HG02852 (cell line): ENCODE measurements around the gene PPP1CC.
"Not testable (repeated sequence)": the region's sequence is repeated elsewhere in the genome, so short reads cannot be mapped to it uniquely, and the experiment has no call there.

Experiments
- ATAC-seq: cut with Tn5 transposase; IDR thresholded peaks from one replicate; pipeline ENCODE4 v1.9.1; 2021; ENCODE audit warnings: mild to moderate bottlenecking, moderate library complexity; ENCODE audit not compliant: unreplicated experiment

Gene PPP1CC

GRCh38 chr12:110742718-110743570 is at the start of gene PPP1CC:
Gene PPP1CC, minus strand, starts transcription at chr12:110742891. Its CDS starts 184 bp downstream, at chr12:110742707.
- peak; percentile 74 for ATAC-seq

DNA sequence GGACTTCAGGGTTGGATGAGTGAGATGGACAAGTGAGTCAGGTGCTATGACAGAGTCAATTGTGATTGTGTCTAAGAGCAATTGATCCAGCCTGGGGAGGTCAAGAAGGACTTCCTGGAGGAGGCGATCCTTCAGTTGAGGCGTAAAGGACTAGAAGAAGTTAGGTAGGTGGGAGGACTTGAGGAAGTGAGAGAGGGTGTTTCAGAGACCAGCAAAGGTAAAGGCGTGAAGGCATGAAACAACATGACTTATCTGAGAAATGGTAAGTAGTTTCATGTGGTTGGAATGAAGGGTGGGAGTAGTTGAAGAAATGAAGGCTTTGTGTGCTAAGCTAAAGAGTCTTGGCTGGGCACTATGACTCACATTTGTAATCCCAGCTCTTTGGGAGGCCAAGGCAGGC is 48.9 kb upstream of the PPP1CC start:
- peak; percentile 47 for ATAC-seq

DNA sequence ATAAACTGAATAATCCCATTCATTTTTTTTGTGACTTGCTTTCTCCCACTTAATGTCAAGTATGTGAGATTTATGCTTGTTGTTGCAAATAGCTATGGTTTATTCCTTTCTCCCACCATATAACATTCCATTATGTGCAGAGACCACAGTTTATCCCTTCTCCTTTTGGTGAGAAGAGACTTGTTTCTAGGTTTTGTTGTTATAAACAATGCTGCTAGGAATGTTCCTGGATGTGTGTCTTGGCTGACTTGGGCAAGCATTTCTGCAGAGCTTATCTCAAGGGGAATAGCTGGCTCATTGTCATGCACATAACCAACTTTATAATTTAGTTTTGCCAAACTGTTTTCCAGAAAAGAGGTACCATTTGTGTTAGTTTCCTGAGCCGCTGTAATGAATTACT is 47.6 kb upstream of the PPP1CC start:
- ATAC-seq, result no peak

GRCh38 chr12:110786012-110786411 is 43.3 kb upstream of the PPP1CC start:
- no peak for ATAC-seq

GRCh38 chr12:110785240-110785639 is 42.5 kb upstream of the PPP1CC start:
- no peak for ATAC-seq

DNA sequence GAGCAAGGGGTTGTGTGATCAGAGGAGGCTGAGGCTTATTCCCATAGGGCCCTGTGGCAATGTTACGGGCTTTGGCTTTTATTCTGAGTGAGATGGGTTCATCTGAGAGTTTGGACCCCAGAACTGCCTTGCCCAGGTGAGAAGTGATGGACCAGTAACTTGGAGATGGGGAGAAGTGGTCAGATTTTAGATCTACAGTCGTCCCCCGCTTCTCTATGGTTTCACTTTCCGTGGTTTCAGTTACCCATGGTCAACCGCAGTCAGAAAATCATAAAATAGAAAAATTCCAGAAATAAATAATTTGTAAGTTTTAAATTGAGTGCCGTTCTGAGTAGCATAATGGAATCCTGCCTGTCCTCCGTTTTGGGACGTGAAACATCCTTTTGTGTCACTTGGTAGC is 40.2 kb upstream of the PPP1CC start:
- no peak for ATAC-seq

DNA sequence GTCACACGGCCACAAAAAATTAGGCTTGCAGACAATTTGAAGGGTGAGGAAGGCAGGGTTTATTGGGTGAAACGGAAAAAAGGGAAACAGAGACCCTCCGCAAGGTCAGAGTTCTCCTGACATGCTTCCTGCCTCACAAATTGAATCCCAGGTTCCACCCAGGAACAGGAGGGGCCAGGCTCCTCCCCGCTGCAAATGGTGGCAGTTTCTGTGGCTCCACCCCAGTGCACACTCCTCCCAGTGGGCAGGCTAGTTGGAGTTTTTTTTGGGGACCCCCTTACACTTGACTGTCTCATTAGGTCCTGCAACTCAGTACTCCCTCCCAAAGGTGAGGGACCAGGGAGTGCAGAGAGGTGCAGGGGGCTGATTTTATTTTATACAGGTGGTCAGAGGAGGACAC is 39.4 kb upstream of the PPP1CC start:
- no peak for ATAC-seq

- ATAC-seq, result no peak
These were observed 37.8 kb upstream of the PPP1CC start for GRCh38 chr12:110780448-110780847.

DNA sequence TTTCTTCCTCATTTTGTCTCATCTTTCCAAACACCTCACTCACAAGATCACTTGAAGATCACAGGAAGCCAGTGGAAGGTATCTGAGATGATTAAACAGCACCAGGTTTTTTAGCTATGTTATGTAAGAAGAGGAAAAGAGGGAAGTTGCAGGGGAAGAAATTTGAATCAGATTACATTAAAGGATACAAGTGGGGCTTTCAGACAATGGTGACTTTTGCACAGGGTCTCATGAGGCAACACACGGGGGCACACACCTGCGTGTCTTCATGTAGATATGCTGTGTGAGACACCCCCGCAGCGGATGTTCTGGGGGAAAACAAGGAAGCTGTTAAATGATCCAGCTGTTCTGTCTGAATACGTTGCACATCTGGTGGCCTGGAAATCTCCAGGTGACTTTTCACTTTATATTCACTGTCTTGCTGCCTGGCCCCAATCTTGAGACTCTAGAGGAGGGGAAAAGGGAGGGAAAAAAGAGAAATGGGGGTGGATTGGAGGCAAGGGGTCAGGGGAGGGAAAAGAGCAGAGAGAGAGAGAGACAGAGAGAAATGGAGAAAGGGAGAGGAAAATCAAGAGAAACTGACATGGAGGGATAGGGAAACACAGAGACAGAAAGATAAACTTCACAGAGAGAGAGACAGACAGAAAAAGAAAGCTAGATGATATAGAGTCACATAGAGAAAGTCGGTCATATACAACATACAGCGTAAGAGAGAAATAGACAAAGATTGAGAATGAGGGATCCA is 36.3 kb upstream of the PPP1CC start:
- ATAC-seq, result no peak

GRCh38 chr12:110776410-110776809 is 33.7 kb upstream of the PPP1CC start:
- peak; percentile 96 for ATAC-seq

GRCh38 chr12:110775997-110776396 is 33.3 kb upstream of the PPP1CC start:
- ATAC-seq, result no peak

DNA sequence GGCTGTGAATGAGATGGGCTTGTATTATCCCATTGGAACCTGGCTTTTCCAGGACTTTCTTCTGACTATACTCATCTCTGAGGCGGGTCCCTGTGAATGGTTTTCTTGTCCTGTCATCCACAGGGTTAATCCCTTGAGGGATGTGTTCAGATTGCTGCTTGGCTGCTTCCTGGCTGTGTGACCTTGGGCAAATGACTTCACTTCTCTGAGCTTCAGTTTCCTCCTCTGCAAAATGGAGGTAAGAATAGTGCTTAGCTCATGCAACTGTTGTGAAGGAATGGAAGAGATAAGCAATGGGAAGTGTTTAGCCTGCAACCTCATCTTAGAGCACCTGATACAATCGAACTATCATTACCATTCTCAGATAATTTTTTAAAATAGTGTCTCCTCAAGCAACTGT is 32.1 kb upstream of the PPP1CC start:
- ATAC-seq, result no peak

DNA sequence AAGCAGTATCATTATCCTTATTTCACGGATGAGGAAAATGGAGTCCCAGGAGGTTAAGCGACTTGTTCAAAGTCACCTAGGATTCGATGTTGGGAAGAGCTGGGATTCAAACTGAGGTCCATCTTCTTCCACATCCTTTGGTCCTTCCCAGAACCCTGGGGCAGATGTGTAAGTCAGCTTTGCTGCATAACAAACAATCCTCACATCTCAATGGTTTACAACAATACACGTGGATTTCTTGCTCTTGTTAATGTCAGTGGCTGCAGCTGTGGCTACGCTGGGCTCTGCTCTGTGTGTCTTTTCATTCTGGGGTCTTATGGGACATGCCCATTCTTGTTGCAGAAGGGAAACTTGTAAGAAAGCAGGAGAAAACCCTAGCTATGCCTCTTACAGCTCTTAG is 26.3 kb upstream of the PPP1CC start:
- ATAC-seq, result no peak

DNA sequence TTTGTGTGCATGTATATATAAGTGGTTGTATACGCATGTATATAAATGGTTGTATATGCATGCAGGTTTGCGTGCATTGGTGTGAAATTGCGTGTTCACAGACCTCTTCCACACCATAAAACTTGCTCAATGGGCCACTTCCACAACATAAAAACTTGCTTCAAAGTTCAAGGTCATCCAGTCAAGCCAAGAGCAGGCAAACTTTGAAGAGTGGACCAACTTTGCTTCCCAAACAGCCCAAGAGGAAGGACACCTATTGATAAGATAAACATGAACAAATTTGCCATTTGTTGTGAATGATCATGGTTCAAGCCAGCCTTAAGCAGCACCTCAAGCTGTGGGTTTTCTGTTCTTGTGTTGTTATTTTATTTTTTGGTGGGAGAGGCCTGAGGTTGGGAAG is 25.2 kb upstream of the PPP1CC start:
- no peak for ATAC-seq

- no peak for ATAC-seq
These were observed 23.8 kb upstream of the PPP1CC start for GRCh38 chr12:110766311-110767154.

DNA sequence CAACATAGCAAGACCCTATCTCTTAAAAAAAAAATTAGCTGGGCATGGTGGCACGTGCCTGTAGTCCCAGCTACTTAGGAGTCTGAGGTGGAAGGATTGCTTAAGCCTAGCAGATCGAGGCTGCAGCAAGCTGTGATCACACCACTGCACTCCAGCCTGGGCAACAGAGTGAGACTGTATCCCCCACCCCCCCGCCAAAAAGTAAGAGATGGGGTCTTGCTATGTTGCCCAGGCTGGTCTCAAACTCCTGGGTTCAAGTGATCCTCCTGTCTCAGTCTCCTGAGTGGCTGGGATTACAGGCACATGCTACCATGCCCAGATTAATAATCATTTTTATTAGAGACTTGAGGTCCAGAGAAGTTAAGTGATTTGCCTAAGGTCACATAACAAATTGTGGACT is 22.9 kb upstream of the PPP1CC start:
- ATAC-seq, result not testable (repeated sequence)

DNA sequence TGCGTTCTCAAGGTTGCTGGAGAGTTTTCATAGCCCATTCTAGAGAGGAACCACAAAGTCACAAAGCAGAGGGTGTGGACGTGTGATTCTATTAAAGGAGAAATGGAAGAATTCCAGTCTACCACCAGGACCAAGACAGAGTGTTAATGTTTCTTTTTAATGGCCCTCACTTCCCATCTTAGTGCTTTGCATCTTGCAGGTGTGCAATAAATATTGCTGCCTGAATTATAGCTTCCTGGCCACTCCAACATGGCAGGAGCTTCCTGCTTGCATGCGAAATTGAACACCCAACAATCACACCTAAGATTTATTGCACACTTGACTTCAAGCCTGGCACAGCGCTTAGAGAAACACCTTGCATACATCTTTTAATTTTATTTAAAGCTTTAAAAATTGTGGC is 22.4 kb upstream of the PPP1CC start:
- no peak for ATAC-seq

DNA sequence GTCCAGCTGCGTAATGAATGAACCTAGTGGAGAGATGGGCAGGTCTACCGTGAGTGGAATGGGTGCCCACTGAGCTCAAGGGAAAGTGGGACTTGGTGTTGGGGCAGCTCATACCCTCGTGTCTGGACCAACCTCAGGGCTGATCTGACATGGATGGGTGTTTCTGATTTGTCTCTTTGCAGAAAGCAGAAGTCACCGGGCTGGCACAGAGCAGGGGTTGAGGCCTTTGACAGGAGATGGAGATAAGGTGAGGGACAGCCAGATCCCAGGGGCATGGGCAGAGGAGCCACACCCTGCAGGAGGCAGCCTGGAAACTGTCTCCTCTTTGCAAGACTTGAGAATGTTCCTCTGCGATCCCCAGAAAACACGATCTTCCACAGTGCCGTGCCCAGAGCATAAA is 20.9 kb upstream of the PPP1CC start:
- no peak for ATAC-seq

DNA sequence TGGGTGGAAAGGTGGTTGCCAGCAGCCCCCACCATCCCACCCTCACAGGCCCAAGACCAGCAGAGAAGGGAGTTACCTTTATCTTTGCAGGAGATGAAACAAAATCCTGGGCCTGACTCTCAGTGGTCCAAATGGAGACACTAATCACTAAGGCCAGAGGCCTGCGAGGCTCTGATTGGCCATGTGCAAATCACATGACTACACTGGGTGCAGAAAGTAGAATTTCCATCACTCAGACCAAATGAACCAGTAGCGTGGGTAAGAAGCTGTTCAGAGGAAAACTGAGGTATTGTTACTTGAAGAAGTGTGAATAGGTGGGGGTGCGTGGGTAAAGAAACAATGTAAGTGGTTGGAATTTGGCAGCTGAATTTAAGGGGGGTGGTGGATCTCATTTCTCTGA is 20.2 kb upstream of the PPP1CC start:
- no peak for ATAC-seq

DNA sequence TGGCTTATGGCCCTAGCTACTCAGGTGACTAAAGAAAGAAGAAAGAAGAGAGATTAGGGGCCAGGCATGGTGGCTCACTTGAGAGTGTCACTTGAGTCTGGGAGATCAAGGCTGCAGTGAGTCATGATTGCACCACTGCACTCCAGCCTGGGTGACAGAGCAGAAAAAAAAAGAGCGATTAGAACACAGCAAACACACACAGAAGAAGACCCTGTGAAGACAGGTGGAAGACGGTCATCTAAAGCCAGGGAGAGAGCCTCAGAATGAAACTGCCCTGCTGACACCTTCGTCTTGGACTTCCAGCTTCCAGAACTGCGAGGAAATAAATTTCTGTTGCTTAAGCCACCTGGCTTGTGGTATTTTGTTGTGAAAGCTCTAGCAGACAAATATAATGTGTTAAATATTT is 17.5 kb upstream of the PPP1CC start:
- ATAC-seq, result no peak

- no peak for ATAC-seq
These were observed 16.2 kb upstream of the PPP1CC start for GRCh38 chr12:110758922-110759321.
